GM19238 (cell line): ENCODE results near the gene RNF212.
"Not testable (repeated sequence)": the region's sequence is repeated elsewhere in the genome, so short reads cannot be mapped to it uniquely, and the experiment has no call there.

Experiments used
- DNase-seq: peaks from one replicate; pipeline ENCODE4 v3.0.0; 2011; ENCODE audit warnings: low spot score; ENCODE audit not compliant: insufficient read length

RNF212 gene

DNA sequence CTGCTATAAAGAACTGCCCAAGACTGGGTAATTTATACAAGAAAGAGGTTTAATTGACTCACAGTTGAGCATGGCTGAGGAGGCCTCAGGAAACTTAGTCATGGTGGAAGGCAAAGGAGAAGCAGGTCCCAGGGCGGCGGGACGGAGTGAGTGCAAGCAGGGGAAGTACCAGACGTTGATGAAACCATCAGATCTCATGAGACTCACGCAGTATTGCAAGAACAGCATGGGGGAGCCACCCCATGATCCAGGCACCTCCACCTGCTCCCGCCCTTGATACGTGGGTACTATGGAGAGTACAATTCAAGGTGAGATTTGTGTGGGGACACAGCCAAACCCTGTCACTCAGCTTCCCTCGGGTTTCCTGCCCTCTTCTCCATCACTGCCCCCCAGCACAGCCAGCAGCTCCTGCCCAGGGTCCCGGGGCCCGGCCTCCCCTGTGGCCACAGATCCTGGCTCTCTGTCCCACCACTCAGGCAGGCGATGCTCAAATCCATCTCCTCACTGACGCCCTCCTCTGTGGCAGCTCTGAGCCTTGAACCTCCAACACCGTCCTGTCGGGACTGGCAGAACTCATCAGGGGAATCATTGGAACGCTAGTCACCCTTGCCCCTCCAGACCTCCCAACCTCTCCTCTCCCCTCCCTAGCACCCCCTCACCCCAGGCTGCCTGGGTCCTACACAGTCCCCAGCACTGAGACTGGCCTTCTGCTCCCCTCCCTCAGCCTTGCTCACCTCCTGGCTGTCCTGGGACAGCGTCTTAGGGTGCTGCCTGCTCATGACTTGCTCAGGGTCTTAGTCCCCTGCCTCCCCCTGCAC is 64.4 kb downstream of the RNF212 start:
- no peak for DNase-seq

DNA sequence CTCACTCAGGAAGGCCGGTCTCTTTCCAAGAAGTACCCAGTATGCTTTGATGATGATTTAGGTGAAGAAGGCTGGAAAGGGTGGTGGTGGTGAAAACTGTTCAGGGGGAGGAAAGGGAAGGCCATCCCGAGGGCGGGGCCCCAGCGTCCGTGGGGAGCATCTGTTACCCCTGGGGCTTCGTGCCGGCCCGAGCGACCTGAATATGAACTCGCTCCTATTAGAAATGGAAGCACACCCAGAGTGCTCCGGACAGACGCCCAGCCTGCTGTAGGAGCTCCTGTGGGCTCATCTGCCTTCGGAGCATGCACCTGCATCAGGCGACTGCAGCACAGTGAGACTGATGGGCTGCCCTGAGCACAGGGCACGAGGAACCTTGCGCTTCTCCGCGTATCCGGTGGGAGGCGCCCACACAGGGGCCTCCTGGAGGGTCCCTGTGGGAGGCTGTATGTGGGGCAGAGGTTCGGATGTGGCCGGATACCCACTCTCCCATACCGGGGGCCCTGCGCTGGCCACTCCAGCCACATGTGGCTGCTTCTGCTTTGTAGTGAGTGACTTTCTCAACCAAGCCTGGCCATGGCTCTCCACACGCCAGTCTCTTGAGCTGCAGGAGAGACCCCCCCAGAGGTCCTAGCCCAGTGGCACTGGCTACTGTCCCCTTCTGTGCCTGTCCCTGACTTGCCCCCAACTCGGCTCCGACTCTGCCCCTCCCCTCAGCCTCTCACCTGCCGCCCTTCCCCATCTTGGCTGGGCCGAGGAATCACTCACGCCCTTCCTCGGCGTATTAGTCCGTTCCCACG is 65.2 kb downstream of the RNF212 start:
- no peak for DNase-seq

- DNase-seq = no peak
Observed at GRCh38 chr4:1047106-1047975, 66.0 kb downstream of the RNF212 start.

DNA sequence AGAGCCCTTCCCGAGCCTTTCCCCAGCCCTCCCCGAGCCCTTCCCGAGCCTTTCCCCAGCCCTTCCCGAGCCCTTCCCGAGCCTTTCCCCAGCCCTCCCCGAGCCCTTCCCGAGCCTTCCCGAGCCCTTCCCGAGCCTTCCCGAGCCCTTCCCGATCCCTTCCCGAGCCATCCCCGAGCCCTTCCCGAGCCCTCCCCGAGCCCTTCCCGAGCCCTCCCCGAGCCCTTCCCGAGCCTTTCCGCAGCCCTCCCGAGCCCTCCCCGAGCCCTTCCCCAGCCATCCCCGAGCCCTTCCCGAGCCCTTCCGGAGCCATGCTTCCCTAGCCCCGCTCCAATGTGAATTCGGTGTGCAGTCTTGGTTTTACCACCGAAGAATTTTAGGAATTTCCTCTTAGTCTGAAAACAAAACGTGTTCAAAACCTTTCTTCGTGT is 66.8 kb downstream of the RNF212 start:
- not testable (repeated sequence) for DNase-seq

DNA sequence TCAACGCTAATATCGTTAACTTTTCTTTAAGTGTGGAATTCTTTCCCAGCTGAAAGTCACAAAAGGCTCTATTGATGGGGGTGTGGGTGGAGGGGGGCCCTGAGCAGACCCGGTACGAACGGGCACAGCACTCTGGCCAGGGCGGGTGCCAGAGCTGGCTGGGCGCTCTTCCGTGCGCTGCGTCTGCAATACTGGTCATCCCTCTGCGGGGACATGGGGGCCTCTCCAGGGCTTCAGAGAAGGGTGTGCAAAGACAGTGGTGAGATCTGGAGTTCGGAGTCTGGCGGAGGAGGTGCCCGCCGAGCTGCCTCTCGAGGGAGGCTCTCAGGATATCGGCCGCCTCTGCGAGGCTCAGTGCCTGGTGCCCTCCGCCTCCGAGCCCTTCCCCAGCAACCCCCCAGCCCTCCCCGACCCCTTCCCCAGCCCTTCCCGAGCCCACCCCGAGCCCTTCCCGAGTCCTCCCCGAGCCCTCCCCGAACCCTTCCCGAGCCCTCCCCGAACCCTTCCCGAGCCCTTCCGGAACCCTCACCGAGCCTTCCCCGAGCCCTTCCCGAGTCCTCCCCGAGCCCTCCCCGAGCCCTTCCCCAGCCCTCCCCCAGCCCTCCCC is 67.7 kb downstream of the RNF212 start:
- DNase-seq = no peak

DNA sequence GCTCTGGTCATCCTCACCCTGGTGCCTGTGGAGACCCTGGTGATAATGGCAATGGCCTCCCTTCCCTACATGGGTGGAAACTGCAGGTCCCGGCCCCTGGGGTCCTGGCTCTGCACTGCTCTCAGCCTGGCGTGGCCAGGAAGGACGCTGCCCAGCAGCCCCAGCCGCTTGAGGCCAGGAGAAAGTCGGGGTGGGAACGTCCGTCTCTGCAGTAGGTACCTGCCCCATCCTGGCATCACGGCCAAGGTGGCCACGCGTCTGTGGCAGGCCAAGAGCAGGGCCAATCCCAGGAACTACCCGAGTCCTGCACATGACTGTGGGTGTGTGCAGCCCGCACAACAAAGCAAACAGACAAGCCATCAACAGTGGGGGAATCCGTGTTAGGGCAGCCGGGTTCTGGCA is 68.2 kb downstream of the RNF212 start:
- DNase-seq = no peak

- DNase-seq = no peak
Observed at GRCh38 chr4:1044469-1045192, 68.7 kb downstream of the RNF212 start.

GRCh38 chr4:1043651-1044468 is 69.5 kb downstream of the RNF212 start:
- DNase-seq = no peak

DNA sequence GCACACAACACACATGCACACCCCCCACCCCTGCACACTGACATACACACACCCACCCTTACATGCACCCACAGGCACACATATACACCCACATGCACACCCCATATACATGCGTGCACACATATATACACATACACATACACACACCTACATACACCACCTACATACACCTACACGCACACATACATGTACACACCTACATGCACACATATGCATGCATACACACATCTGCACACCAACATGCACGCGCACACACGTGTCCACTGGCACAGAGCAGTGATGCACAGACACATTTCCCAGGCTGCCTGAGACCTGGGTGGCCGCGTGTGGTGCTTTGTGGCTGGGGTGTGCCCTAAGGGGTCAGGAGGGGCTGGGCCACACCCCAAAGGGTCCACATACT is 70.2 kb downstream of the RNF212 start:
- DNase-seq = no peak

- DNase-seq = no peak
Observed at GRCh38 chr4:1042352-1043055, 70.9 kb downstream of the RNF212 start.

- no peak for DNase-seq
Observed at GRCh38 chr4:1041936-1042330, 71.4 kb downstream of the RNF212 start.

DNA sequence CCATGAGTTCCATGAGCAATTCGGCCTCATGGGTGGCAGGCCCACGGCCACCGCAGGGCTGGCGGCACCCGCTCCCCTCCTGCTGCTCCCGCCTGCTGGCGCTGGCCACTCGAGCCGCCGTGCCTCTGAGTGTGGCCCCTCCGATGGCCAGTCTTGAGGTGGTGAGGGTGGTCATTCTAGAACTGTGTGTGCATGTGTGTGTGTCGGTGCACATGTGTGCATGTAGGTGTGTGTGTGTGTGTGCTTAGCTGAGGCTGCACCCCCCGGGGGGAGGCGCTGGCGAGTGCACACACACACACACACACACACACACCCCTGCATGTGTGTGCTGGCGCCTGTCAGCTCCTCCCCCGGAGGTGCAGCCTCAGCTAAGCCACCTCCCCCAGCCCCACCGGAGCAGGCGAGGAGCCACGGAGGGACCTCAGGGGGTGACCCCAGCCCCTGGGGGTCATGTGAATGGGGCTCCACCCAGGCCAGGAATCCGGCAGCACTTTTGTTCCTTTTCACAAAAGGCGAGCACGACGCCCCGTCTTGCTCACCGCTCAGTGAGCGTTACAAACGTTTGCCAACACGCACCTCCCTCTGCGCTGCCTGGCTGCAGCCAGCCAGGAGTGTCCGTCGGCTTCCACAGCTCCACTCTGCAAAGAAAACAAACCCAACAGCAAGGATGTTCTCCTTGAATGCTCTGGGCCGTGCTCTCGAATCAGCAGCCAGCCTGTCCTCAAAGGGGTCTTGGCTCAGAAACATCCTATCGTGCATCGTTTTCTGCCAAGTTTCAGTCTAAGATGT is 72.0 kb downstream of the RNF212 start:
- DNase-seq = no peak

GRCh38 chr4:1040344-1041146 is 72.8 kb downstream of the RNF212 start:
- DNase-seq = no peak

DNA sequence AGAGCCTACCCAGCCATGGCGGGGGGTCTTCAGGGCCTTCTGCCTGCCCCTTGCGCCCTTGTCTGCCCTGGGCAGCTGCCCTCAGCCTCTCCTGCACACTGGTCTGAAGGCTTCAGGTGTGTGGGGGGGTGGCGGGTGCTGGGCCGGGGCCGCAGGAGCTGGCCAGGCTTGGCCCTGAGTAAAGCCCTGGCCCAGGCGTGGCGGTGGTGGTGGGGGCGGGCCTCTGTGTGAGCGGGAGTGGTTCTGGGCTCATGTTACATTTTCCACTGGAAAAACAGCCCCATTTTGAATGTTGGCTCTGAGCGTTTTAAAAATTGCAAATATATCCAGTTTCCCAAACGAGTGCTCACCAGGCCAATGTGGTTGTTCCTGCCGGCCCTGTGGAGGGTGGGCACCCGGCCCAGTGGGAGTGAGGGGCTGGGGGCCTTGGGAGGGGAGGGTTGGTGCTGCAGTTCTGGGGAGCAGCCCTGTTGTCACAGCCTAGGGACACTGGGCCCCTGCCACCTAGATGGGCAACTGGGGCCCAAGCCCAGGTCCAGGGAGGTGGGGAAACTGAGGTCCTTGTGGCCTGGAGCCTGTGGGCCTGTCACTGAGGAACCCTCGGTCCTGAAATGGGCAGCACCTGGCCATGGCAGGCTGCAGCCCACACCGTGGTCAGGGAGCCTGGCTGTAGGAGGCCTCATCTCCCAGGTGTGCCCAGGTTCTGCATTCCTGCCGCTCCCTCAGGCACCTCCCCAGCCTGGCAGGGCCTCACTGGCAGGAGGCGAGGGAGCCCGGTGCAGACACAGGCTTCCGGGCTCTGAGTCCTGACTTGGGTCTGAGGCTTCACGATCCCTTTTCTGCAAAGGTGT is 73.6 kb downstream of the RNF212 start:
- DNase-seq = no peak

DNA sequence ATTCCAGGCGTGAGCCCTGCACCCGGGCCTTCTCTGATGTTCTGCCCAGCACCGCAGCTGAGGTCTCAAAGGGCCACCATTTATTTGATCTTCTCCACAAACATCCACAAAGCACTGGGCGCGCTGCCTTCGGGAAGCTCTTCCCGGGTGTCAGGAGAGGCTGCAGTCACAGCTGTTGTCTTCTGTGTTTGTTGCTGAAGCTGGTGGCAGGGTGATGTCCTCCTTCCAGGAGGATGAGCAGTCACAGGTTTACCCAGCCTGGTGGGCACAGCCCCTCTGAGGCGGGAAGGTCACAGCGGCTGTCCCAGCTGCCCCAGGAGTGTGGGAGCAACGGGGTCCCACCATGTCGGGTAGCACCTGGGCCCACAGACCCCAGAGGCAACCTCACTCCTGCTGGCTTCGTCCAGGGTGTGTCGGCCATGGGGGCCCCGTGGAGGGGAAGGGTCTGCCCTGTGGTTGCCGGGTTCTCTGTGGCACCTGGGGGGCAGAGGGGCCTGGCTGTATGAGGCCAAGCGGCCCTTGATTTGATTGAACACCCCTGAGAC is 74.3 kb downstream of the RNF212 start:
- no peak for DNase-seq
